HG03520 (cell line): Measurements from ENCODE around the gene ITPR2.
"Not testable (repeated sequence)": the region's sequence is repeated elsewhere in the genome, so short reads cannot be mapped to it uniquely, and the experiment has no call there.

Source experiments
- ATAC-seq: cut with Tn5 transposase; IDR thresholded peaks from one replicate; pipeline ENCODE4 v1.9.1; 2021; ENCODE audit warnings: mild to moderate bottlenecking, moderate library complexity; ENCODE audit not compliant: unreplicated experiment

ITPR2 gene

GRCh38 chr12:26636710-26637328 is 196.2 kb downstream of the ITPR2 start:
- no peak for ATAC-seq

DNA sequence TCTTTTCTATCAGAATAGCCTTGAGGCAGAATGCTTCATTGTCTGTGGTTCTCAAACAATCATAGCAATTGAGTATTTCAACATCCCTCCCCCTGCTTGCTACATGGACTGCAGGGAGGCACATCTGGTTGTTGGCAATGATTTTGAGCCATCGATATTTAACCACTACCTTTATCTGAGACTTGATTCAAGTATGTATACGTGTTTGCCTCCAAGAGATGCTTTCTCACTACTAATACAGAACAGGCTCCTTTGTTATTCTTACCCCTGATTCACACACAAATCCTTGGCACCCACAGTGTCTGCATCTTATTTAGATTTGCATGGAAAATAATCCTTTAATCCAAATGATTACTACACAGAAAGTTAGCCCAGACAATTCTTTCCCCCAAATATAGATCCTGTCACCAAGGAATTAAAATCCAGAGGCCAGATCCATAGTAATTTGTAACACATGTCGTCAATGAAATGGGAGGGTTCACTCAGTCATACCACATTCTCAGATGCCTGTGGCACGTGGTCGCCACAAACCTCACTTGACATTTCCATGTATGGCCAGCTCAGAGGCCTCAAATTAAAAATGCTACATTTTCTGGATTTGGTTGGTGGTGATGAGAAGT is 199.3 kb downstream of the ITPR2 start:
- ATAC-seq, result no peak

- no peak for ATAC-seq
These were observed 200.2 kb downstream of the ITPR2 start for GRCh38 chr12:26632756-26633155.

DNA sequence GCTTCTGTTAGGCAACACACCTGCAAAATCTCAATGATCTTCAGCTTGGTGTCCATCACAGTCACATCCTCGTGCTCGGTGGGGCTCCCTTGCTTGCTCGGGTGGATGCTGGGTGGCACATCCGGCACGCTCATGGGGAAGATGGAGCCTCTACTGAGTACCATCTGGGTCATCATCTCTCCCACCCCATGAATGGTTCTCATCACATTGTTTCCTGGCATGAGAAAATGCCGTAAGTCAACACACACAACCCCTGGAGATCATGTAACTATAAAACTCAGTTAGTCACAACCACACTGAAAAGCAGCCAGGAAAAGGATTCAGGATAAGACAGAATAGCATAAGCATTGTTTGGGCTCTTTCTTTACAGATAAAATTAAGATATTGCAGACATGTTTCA is 201.1 kb downstream of the ITPR2 start:
- no peak for ATAC-seq

GRCh38 chr12:26630546-26631027 is 202.4 kb downstream of the ITPR2 start:
- ATAC-seq, result no peak

DNA sequence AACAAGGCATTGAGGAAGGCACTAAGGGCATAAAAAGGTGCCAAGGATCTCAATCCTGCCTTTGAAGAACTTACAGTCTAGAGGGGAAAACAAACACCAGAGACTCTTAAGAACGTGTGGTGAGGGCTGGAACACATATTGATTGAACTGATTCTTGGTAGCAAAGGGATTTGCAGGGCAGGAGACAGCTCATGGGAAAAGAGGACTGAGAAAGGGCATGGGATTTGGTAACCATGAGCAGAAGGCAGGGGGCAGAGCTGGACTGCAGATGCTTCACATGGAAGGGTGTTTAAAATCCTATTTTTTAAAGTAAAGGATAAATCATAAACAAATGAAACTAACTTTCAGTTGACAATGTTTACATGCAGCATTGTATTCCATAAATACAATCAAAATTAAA is 203.1 kb downstream of the ITPR2 start:
- no peak for ATAC-seq

DNA sequence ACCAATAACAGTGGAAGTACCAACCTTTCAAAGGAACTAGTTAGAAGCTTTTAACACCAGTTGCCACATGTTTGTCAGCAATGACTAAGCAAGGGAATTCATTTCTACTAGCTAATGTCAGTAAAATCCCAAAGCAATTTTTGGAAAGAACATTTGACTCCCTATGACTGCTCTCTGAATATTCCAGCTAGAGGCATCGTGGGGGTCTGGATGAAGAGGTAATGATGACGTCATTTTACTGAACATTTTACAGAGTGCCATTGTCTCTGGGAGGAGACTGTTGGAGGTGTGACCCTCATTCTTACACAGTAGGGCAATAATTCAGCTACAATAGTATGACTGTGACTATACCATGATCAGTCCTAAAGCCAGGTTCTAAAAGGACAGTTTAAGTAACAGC is 204.8 kb downstream of the ITPR2 start:
- no peak for ATAC-seq

- ATAC-seq, result no peak
These were observed 205.7 kb downstream of the ITPR2 start for GRCh38 chr12:26627335-26627734.

DNA sequence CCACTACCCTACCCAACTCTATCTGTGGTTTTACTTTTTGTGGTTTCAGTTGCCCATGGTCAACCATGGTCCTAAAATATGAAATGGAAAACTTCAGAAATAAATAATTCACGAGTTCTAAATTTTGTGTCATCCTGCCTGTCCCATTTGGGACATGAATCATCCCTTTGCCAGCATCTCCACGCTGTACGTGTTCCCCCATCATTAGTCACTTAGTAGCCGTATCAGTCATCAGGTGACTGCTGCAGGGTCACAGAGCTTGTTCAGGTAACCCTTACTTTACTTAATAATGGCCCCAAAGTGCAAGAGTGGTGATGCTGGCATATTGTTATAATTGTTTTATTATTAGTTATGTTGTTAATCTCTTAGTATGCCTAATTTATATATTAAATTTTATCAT is 209.9 kb downstream of the ITPR2 start:
- no peak for ATAC-seq

DNA sequence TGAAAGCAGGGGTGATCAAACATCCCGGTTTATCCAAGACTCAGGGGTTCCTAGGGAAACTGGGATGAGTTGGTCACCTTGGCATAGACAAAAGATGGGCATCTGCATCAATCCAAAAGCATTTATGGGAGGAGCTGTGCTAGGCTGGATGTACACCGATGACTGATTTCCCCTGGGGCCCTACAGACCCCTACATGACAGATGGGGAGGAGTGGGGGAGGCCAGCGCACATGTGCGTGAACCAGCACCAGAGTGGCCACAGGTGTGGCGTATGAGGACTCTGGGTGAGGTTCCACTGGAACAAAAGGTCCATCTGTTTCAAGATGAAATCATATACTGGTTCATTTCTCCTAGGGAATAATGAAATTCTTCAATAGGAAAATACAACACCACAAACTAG is 210.4 kb downstream of the ITPR2 start:
- ATAC-seq, result no peak

DNA sequence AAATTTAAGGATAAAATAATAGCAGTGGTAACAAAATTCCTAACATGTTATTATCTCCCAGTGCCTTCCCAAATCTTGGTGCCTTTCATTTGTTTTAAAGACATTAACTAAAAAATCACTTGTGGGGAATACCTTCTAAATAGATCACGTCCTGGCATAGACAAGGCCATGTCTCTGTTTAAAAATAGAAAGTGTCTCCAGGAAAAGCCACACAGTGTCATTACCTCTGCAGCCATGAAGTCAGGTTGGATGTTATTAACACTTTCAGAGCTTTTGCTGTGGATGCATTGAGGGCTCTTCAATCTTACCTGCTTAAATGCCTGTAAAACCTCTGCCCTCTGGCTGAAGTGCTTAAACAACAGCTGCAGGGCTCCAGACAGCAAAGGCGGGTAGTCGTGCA is 211.1 kb downstream of the ITPR2 start:
- ATAC-seq, result no peak

GRCh38 chr12:26620907-26621306 is 212.1 kb downstream of the ITPR2 start:
- ATAC-seq, result no peak

DNA sequence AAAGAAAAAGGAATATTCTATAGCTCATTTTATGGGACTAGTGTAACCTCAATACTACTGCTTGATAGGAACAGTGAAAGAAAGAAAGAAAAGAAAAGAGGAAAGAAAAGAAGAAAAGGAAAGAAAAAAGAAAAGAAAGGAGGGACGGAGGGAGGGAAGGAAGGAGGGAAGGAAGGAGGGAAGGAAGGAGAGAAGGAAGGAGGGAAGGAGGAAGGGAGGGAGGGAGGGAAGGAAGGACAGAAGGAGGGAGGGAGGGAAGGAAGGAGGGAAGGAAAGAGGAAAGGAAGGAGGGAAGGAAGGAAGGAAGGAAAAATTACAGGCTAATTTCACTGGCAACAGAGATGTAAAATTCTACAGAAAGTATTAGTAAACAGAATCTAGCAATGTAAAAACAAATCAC is 215.5 kb downstream of the ITPR2 start:
- ATAC-seq, result no peak

GRCh38 chr12:26614011-26614616 is 218.9 kb downstream of the ITPR2 start:
- no peak for ATAC-seq

DNA sequence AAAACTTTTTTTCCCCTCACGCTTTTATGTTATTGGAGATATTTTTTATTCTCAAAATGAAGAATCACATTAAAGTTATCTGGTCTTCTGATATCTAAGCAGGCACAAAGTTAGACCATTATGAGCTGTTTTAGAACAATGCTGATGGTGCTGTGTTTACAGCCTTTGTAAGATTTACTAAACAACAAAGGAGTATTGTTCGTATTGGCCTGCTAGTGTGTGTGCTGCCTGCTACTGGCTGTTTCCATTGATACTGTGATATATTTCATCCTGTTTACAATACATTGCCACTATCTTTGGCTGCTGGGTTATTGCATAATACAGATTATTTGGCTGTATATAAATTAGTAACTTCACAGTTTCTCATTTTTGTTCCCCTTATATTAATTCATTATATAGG is 220.8 kb downstream of the ITPR2 start:
- ATAC-seq, result no peak

- ATAC-seq, result no peak
These were observed 221.4 kb downstream of the ITPR2 start for GRCh38 chr12:26611598-26611997.

- no peak for ATAC-seq
These were observed 222.2 kb downstream of the ITPR2 start for GRCh38 chr12:26610774-26611173.

GRCh38 chr12:26609986-26610385 is 223.0 kb downstream of the ITPR2 start:
- ATAC-seq, result no peak

DNA sequence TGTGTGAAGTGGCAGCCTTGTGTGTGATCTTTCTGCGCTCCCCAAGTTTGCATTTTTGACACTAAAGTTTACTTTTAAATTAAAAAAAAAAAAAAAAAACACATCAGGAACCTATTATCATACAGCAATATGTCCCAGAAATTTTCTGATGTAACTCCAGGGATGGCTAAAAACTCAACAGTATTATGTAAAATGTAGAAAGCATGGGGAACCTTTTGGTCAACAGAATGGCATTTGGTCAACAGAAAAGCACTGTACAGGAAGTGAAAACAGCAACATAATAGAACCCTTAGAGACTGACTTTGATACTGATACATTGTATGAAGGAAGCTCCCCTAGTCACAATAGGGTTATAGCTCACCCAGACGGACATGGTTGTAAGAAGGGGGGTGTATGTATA is 224.3 kb downstream of the ITPR2 start:
- no peak for ATAC-seq

DNA sequence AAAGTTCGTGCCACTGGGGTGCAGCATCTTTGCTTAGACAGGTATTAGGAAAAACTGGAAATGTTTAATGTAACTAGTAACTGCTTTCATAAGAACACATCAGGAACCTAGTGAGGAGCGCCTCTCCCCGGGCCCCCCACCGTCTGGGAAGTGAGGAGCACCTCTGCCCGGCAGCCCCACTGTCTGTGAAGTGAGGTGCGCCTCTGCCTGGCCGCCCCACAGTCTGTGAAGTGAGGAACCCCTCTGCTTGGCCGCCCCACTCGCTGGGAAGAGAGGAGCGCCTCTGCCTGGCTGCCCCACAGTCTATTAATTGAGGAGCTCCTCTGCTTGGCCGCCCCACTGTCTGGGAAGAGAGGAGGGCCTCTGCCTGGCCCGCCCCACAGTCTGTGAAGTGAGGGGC is 224.7 kb downstream of the ITPR2 start:
- ATAC-seq, result no peak

GRCh38 chr12:26606911-26607310 is 226.1 kb downstream of the ITPR2 start:
- no peak for ATAC-seq

DNA sequence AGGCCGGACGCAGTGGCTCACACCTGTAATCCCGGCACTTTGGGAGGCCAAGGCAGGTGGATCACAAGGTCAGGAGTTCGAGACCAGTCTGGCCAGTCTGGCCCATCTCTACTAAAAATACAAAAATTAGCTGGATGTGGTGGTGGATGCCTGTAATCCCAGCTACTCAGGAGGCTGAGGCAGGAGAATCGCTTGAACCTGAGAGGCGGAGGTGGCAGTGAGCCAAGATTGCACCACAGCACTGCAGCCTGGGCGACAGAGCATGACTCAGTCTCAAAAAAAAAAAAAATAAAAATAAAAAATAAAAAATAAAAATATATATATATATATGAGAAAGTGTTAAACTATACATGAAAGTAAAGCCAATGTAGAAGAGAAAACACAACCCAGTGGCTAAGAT is 228.2 kb downstream of the ITPR2 start:
- ATAC-seq, result not testable (repeated sequence)
